Panc1 (cell line): ENCODE data around the gene SLC7A4. TPM values are rescaled to one million over a fixed set of nuclear protein-coding genes. Genes with fewer than 3 reads are reported as not detected.
"Not testable (repeated sequence)": the region's sequence is repeated elsewhere in the genome, so short reads cannot be mapped to it uniquely, and the experiment has no call there.

Experiments
- ATAC-seq: fragments of 200-7000 bp; cut with Tn5 transposase; 2 replicates; pipeline ENCODE4 v1.9.1; 2020; ENCODE audit warnings: mild to moderate bottlenecking, moderate library complexity
- BruUV-seq: library from RNA; stranded (reverse); fragments of 400-500 nt; replicated peaks from 2 replicates; lab custom pipeline; 2021; lab: Mats Ljungman, UMichigan
- CTCF ChIA-PET: fragments of 300-600 bp; sonication (Branson Sonifier 250); formaldehyde crosslinking; loops from one replicate; lab custom pipeline; 2022; ENCODE audit warnings: antibody characterized with exemption; lab: Charles Lee
- POLR2A ChIA-PET: fragments of 300-600 bp; sonication (Branson Sonifier 250); formaldehyde crosslinking; loops from one replicate; lab custom pipeline; 2022; ENCODE audit warnings: antibody characterized with exemption; lab: Charles Lee
- DNase-seq: peaks from one replicate; pipeline ENCODE4 v3.0.0-alpha.2; 2010; ENCODE audit warnings: low read depth, low spot score
- H3K27ac ChIP-seq: 2 replicates; pipeline ENCODE4 v1.5.1; 2011; ENCODE audit warnings: mild to moderate bottlenecking, low read length, inconsistent platforms
- H3K27me3 ChIP-seq: fragments of 200-500 bp; sonication (Bioruptor generic); 2 replicates; pipeline ENCODE4 v1.6.0; 2014; ENCODE audit warnings: low read length, inconsistent platforms; ENCODE audit not compliant: control insufficient read depth, insufficient read depth
- H3K36me3 ChIP-seq: fragments of 200-500 bp; sonication (Bioruptor generic); 2 replicates; pipeline ENCODE4 v1.5.1; 2014; ENCODE audit warnings: inconsistent platforms, mild to moderate bottlenecking, low read length, moderate library complexity; ENCODE audit not compliant: control insufficient read depth, insufficient read depth
- H3K4me1 ChIP-seq: 2 replicates; pipeline ENCODE4 v1.5.1; 2011; ENCODE audit warnings: inconsistent platforms, mild to moderate bottlenecking, low read length, moderate library complexity; ENCODE audit not compliant: control insufficient read depth, insufficient read depth
- H3K4me3 ChIP-seq, 2 experiments: 2 replicates each; pipeline ENCODE4 v1.5.1; 2011 to 2012; ENCODE audit warnings: low read depth in 2 of 2, low read length in 2 of 2, mild to moderate bottlenecking in 2 of 2, inconsistent platforms in 1 of 2, moderate library complexity in 1 of 2
- H3K9me3 ChIP-seq: fragments of 200-500 bp; sonication (Bioruptor generic); 2 replicates; pipeline ENCODE4 v1.5.1; 2014; ENCODE audit warnings: low read depth, mild to moderate bottlenecking, inconsistent platforms, low read length, moderate library complexity; ENCODE audit not compliant: control insufficient read depth, insufficient read depth
- POLR2AphosphoS5 ChIP-seq: IDR thresholded peaks from 2 replicates; pipeline ENCODE4 v1.6.1; 2012; ENCODE audit warnings: mild to moderate bottlenecking, low read depth, low read length, moderate library complexity
- SIN3A ChIP-seq: IDR thresholded peaks from 2 replicates; pipeline ENCODE4 v1.6.1; 2012; ENCODE audit warnings: low read depth, mild to moderate bottlenecking, low read length, moderate library complexity, borderline replicate concordance; ENCODE audit not compliant: insufficient read depth
- TCF7L2 ChIP-seq: IDR thresholded peaks from 2 replicates; pipeline ENCODE4 v1.6.1; 2011; ENCODE audit warnings: mild to moderate bottlenecking, low read depth, low read length, inconsistent platforms
- in situ Hi-C: cut with HindIII; loops from 2 replicates; pipeline ENCODE4 v1.10.0; 2016; ENCODE audit warnings: low sequenced_read_pairs, low pct_unique_long_range_greater_than_20kb
- intact Hi-C: fragments of 100-400 bp; cut with micrococcal nuclease; formaldehyde crosslinking; loops from one replicate; pipeline ENCODE4 v1.10.0; 2022; ENCODE audit not compliant: unreplicated experiment
- total RNA-seq: library from RNA; stranded (reverse); gene quantifications from one replicate; pipeline ENCODE4 v1.2.1, GENCODE V29; 2021; ENCODE audit not compliant: unreplicated experiment
- TF ChIP-seq, protein P1 (sequence below): fragments of 450-650 bp; IDR thresholded peaks from 2 replicates; pipeline ENCODE4 v1.5.1; 2017; ENCODE audit warnings: mild to moderate bottlenecking
- TF ChIP-seq, protein P2 (sequence below), 2 experiments: IDR thresholded peaks; 2 replicates each; pipeline ENCODE4 v1.6.1; 2011 to 2012; ENCODE audit warnings: low read depth in 2 of 2, control low read depth in 1 of 2, low read length in 1 of 2, mild to moderate bottlenecking in 1 of 2, moderate library complexity in 1 of 2; ENCODE audit not compliant: insufficient read depth in 1 of 2

SLC7A4 gene
- total RNA-seq, 1 experiment from 2014 or later = not detected

DNA sequence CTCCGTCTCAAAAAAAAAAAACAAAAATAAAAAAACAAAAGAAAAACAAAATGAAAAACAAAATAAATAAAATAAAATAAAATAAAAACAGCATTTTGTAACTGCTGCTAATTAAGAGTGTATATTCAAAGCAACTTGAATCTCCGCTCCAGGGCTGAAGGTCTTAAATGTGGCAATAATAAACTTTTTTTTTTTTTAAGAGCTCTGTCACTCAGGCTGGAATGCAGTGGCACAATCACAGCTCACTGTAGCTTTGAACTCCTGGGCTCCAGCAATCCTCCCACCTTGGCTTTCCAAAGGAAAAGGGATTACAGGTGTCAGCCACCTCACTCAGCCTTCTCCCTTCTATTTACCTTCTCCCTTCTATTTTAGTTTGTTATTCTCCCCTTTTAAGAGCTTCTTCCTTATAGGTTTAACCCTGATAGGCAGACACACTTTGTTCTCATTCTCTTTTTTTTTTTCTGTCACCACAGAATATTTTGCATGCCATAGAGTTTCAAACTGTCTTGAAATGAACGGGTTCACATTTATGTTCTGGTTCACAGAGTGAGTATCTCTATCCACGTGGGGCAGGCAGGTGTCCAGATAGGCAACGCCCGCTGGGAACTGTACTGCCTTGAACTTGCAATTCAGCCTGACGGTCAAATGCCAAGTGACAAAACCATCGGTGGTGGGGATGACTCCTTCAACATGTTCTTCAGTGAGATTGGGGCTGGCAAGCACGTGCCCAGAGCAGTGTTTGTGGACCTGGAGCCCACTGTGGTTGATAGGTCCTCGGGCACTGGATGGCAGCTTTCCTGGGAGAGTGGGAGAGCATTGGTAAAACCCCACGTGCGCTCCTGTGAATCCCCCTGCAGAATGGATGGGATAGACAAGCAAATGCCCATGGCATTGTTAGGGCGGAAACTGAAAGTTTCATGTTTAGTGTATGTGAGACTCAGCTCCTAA, 32.8 kb upstream of the SLC7A4 start:
- Histone ChIP-seq H3K9me3 (no peaks in the 10 kb centered on the region), H3K4me1 (no peaks in the 10 kb centered on the region), H3K36me3 (no peaks in the 10 kb centered on the region), H3K4me3 (no peak overlapping the region), H3K27ac (no peak overlapping the region), H3K27me3 (no peaks in the 10 kb centered on the region)
- no peak for ATAC-seq
- intact Hi-C loops (no loop called here), in situ Hi-C loops (no loop called here)
- TF ChIP-seq, protein P1, sequence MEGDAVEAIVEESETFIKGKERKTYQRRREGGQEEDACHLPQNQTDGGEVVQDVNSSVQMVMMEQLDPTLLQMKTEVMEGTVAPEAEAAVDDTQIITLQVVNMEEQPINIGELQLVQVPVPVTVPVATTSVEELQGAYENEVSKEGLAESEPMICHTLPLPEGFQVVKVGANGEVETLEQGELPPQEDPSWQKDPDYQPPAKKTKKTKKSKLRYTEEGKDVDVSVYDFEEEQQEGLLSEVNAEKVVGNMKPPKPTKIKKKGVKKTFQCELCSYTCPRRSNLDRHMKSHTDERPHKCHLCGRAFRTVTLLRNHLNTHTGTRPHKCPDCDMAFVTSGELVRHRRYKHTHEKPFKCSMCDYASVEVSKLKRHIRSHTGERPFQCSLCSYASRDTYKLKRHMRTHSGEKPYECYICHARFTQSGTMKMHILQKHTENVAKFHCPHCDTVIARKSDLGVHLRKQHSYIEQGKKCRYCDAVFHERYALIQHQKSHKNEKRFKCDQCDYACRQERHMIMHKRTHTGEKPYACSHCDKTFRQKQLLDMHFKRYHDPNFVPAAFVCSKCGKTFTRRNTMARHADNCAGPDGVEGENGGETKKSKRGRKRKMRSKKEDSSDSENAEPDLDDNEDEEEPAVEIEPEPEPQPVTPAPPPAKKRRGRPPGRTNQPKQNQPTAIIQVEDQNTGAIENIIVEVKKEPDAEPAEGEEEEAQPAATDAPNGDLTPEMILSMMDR = no peak
- TF ChIP-seq, protein P2, sequence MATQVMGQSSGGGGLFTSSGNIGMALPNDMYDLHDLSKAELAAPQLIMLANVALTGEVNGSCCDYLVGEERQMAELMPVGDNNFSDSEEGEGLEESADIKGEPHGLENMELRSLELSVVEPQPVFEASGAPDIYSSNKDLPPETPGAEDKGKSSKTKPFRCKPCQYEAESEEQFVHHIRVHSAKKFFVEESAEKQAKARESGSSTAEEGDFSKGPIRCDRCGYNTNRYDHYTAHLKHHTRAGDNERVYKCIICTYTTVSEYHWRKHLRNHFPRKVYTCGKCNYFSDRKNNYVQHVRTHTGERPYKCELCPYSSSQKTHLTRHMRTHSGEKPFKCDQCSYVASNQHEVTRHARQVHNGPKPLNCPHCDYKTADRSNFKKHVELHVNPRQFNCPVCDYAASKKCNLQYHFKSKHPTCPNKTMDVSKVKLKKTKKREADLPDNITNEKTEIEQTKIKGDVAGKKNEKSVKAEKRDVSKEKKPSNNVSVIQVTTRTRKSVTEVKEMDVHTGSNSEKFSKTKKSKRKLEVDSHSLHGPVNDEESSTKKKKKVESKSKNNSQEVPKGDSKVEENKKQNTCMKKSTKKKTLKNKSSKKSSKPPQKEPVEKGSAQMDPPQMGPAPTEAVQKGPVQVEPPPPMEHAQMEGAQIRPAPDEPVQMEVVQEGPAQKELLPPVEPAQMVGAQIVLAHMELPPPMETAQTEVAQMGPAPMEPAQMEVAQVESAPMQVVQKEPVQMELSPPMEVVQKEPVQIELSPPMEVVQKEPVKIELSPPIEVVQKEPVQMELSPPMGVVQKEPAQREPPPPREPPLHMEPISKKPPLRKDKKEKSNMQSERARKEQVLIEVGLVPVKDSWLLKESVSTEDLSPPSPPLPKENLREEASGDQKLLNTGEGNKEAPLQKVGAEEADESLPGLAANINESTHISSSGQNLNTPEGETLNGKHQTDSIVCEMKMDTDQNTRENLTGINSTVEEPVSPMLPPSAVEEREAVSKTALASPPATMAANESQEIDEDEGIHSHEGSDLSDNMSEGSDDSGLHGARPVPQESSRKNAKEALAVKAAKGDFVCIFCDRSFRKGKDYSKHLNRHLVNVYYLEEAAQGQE (IDR thresholded peaks at IDR 0.05; ENCODE audit: insufficient read depth in 1 of 2, low read depth in 2 of 2, low read length in 1 of 2) = no peak
- TF ChIP-seq TCF7L2 (no peak), SIN3A (no peak), POLR2AphosphoS5 (no peak)
- ChIA-PET CTCF (interaction anchor here (0.7 kb wide), 1 partner anchor 16 kb away, joined by 3 read pairs; no protein-coding TSS in a partner anchor), POLR2A (interaction anchor here (0.6 kb wide), 1 partner anchor 320 kb away, joined by 3 read pairs; no protein-coding TSS in a partner anchor)
- no peak for DNase-seq
- no TSS peak for BruUV-seq

DNA sequence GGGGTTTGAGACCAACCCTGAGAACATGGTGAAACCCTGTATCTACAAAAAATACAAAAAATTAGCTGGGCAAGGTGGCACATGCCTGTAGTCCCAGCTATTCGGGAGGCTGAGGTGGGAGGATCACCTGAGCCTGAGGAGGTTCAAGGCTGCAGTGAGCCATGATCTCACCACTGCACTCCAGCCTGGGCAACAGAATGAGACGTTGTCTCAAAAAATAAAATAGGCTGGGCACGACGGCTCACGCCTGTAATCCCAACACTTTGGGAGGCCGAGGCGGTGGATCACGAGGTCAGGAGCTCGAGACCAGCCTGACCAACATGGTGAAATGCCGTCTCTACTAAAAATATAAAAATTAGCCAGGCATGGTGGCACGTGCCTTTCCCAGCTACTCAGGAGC, 32.1 kb upstream of the SLC7A4 start:
- BruUV-seq, intact Hi-C loops, H3K9me3 ChIP-seq, ATAC-seq, H3K4me1 ChIP-seq, in situ Hi-C loops, POLR2A ChIA-PET, H3K4me3 ChIP-seq, H3K27ac ChIP-seq, H3K27me3 ChIP-seq, H3K36me3 ChIP-seq, DNase-seq: not testable (repeated sequence)
- CTCF ChIA-PET = interaction anchor here (0.7 kb wide), 1 partner anchor 17 kb away, joined by 3 read pairs; no protein-coding TSS in a partner anchor

DNA sequence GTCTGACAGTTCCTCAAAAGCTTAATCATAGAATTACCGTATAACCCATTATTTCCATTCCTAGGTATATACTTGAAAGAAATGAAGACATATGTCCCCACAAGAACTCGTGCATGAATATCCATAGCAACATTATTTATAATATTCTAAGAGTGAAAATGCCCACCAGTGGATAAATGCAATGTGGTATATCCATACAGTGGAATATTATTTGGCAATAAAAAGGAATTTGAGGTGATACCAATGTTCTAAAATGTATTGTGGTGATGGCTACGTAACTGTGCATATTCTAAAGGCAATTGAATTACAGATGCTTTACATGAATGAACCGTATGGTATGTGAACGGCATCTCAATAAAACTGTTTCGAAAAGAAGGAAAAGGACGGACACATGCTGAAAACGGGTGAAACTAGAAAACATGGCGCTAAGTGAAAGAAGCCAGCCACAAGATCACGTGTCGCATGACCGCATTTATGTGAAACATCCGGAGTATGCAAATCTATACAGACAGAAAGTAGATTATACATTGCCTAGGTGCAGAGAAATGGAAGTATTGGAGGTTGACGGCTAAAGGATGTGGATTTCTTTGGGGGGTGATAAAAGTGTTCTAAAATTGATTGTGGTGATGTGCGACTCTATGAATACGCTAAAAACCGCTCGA, 29.4 kb upstream of the SLC7A4 start:
- H3K36me3 ChIP-seq, intact Hi-C loops, H3K27ac ChIP-seq, DNase-seq, ATAC-seq, BruUV-seq, H3K4me1 ChIP-seq, CTCF ChIA-PET, in situ Hi-C loops, POLR2A ChIA-PET, H3K4me3 ChIP-seq, H3K9me3 ChIP-seq, H3K27me3 ChIP-seq: not testable (repeated sequence)

DNA sequence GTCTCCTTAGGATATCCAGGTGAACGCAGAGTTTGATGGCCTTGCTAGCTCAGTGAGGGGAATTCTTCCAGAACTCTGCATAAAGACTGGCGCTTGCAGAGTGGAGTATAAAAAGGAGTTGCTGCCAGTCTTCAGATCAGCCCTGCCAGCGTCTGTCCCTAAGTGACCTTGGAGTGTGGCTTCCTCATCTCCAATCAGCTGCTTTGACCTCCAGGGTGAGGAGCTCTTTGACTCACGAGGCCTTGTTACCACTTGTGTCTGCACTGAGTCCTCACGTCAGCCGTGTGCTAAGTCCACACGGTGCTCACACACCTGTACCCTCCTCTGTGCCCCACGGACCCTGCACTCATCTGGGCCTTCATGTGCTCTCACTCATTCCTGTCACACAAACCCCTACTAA, 28.0 kb upstream of the SLC7A4 start:
- CTCF ChIA-PET = not testable (repeated sequence)

More for the DNA sequence above, 28.0 kb upstream of the SLC7A4 start:
- H3K36me3 ChIP-seq, H3K27me3 ChIP-seq, intact Hi-C loops, H3K9me3 ChIP-seq, POLR2A ChIA-PET, H3K4me1 ChIP-seq, ATAC-seq, DNase-seq, BruUV-seq, in situ Hi-C loops, H3K27ac ChIP-seq, H3K4me3 ChIP-seq: not testable (repeated sequence)
